HCT116 (cell line): ENCODE data around the gene RPL10.

Source experiments
- CTCF ChIP-seq, 3 experiments: fragments of 200-600 bp in 1 of 3; sonication (generic) in 1 of 3; IDR thresholded peaks in 2 of 3; conservative IDR thresholded peaks in 1 of 3; 2 replicates each; pipeline ENCODE4 v1.5.1; 2012 to 2017; ENCODE audit warnings: low read depth in 2 of 3, low read length in 2 of 3, antibody characterized with exemption in 1 of 3, borderline replicate concordance in 1 of 3, control low read depth in 1 of 3, mild to moderate bottlenecking in 1 of 3, mixed read lengths in 1 of 3, mixed run types in 1 of 3, moderate library complexity in 1 of 3; ENCODE audit not compliant: insufficient read depth in 1 of 3
- EZH2 ChIP-seq: fragments of 200-600 bp; sonication (generic); IDR thresholded peaks from 2 replicates; pipeline ENCODE4 v1.6.1; 2017; ENCODE audit warnings: antibody characterized with exemption, mixed run types
- POLR2A ChIP-seq: IDR thresholded peaks from 2 replicates; pipeline ENCODE4 v1.7.0; 2011; ENCODE audit warnings: borderline replicate concordance; ENCODE audit not compliant: insufficient read depth, insufficient read length; ENCODE audit errors: extremely low read depth
- POLR2AphosphoS5 ChIP-seq: IDR thresholded peaks from 2 replicates; pipeline ENCODE4 v1.6.1; 2011; ENCODE audit warnings: mild to moderate bottlenecking, low read depth, low read length, moderate library complexity
- SP1 ChIP-seq: IDR thresholded peaks from 2 replicates; pipeline ENCODE4 v1.6.1; 2012; ENCODE audit warnings: low read depth
- ZBTB33 ChIP-seq: IDR thresholded peaks from 2 replicates; pipeline ENCODE4 v1.6.1; 2011; ENCODE audit warnings: mild to moderate bottlenecking, low read length, moderate library complexity; ENCODE audit not compliant: insufficient replicate concordance; ENCODE audit errors: extremely low read depth
- TF ChIP-seq, protein P1 (sequence below): IDR thresholded peaks from 2 replicates; pipeline ENCODE4 v1.6.1; 2012

GRCh38 chrX:154420402-154420756 lies 22.2 kb downstream of the RPL10 start:
- TF ChIP-seq EZH2, result no peak
- TF ChIP-seq CTCF (IDR thresholded peaks at IDR 0.05 in 2 of 3, conservative IDR thresholded peaks at IDR 0.05 in 1 of 3; ENCODE audit: borderline replicate concordance in 1 of 3, insufficient read depth in 1 of 3, low read depth in 2 of 3, low read length in 2 of 3), result no peak
- no peak for TF ChIP-seq POLR2A
- TF ChIP-seq SP1, result no peak
- no peak for TF ChIP-seq POLR2AphosphoS5
- no peak for TF ChIP-seq ZBTB33
- TF ChIP-seq, protein P1, sequence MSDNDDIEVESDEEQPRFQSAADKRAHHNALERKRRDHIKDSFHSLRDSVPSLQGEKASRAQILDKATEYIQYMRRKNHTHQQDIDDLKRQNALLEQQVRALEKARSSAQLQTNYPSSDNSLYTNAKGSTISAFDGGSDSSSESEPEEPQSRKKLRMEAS, result no peak
